ENCODE data around the gene ATOH8.

The ATOH8 gene, protein sequence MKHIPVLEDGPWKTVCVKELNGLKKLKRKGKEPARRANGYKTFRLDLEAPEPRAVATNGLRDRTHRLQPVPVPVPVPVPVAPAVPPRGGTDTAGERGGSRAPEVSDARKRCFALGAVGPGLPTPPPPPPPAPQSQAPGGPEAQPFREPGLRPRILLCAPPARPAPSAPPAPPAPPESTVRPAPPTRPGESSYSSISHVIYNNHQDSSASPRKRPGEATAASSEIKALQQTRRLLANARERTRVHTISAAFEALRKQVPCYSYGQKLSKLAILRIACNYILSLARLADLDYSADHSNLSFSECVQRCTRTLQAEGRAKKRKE

DNA sequence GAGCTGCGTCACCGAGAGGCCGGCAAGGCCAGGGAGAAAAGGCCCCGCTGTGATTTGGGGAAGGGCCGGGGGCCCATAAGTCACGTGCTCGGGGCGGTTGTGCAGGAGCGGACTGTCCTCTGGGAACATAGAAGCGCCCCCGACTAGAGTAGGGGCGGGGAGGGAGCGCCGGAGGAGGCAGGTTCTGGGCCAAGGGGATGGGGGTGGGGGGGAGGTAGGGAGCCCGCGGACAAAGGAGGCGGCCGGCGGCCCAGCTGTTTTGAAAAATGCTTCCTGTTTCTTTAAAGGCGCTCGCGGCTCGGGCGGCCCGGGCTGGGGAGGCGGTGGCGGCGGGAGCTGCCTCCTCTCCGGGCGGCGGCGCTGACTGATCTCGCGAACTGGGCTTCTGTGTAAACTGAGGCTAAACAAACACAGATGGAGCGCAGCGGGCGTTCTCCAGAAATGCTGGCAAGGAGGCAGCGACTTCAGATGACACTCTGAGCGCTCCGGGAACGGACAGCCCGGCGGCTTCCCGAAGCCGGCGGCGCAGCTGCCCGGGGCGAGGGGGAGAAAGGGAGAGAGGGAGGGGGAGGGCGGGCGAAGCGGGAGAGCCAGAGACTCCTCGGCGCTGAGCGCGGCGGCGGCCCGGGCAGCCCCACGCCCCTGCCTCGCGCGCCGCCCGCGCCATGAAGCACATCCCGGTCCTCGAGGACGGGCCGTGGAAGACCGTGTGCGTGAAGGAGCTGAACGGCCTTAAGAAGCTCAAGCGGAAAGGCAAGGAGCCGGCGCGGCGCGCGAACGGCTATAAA is at the start of gene ATOH8:
Gene ATOH8, plus strand, starts transcription at position 467 of the 788 bp plus-strand sequence. Its CDS starts 199 bp downstream, at position 666.
- TF ChIP-seq REST (IDR thresholded peaks at IDR 0.05; ENCODE audit: low read depth) (no peak), CREB1 (IDR thresholded peaks at IDR 0.05; ENCODE audit: low read depth) (no peak), TAF1 (IDR thresholded peaks at IDR 0.05; ENCODE audit: low read depth) (no peak), USF1 (IDR thresholded peaks at IDR 0.05) (peak; percentile 47), FOXM1 (IDR thresholded peaks at IDR 0.05; ENCODE audit: borderline replicate concordance, low read depth) (peak; percentile 56; the same call in 1 of the 2 replicates)

DNA sequence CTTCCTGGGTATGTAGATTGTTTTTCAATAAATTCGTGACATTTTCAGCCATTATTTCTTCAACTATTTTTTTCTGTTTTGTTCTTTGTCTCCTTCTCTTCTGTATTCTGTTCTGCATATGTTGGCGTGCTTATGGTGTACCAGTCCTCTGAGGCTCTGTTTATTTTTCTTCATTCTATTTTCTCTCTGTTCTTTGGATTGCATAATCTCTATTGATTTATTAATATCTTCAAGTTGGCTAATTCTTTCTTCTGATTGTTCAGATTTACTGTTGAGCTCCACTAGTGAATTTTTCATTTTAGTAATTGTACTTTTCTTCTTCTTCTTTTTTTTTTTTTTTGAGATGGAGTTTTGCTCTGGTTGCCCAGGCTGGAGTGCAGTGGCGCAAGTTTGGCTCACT is 49.8 kb upstream of the ATOH8 start:
- TF ChIP-seq RAD21 (IDR thresholded peaks at IDR 0.05; ENCODE audit: low read depth) (no peak), USF1 (IDR thresholded peaks at IDR 0.05) (no peak), TEAD4 (IDR thresholded peaks at IDR 0.05) (no peak), TAF1 (IDR thresholded peaks at IDR 0.05; ENCODE audit: low read depth) (no peak), NFIC (IDR thresholded peaks at IDR 0.05) (no peak), EP300 (IDR thresholded peaks at IDR 0.05; ENCODE audit: borderline replicate concordance) (no peak), CREB1 (IDR thresholded peaks at IDR 0.05; ENCODE audit: low read depth) (no peak), CEBPB (IDR thresholded peaks at IDR 0.05) (no peak), REST (IDR thresholded peaks at IDR 0.05; ENCODE audit: low read depth) (no peak), FOXM1 (IDR thresholded peaks at IDR 0.05; ENCODE audit: borderline replicate concordance, low read depth) (no peak)

DNA sequence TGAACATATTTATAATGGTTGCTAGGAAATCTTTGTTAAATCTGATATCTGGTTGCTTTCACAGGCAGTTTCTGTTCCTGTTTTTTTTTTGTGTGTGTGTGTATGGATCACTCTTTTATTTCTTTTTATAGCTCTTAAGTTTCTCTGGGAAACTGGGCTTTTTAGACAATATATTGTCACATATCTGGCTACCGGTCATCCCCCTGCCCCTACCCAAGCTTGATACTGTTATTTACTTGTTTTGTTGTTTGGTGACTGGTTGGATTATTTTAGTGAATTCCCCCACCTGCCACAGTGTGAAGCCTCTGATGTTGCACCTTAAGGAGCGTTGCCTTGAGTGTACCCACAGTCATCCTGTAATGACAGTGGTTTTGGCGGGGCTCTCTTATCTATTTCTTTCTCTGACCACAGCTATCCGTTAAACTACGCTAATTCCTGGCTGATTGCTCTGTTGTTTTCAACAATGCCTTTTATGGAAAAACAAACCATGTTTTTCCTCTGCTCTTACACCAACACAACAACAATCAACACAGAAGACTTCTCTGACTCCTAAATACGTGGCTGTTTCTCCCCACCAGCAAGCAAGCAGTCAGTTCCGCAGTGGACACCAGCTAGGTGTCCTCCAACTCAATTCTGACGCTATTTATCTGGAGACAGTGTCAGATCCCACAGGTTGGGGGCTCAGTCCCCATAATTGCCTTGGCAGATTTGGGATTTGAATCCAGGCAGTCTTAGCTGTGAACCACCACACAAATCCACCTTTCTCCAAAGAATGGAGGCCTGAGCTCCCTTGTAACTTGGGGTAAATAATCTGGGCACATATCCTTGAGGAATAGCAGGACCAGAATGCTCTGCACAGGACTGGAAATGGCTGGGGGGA is 48.8 kb upstream of the ATOH8 start:
- TF ChIP-seq EGR1 (IDR thresholded peaks at IDR 0.05) (no peak), YY1 (IDR thresholded peaks at IDR 0.05; ENCODE audit: low read depth) (no peak), REST (IDR thresholded peaks at IDR 0.05; ENCODE audit: low read depth) (no peak)

- TF ChIP-seq TAF1 (IDR thresholded peaks at IDR 0.05; ENCODE audit: low read depth), result no peak
- no peak for TF ChIP-seq YY1 (IDR thresholded peaks at IDR 0.05; ENCODE audit: low read depth)
- TF ChIP-seq RAD21 (IDR thresholded peaks at IDR 0.05; ENCODE audit: low read depth), result no peak
- TF ChIP-seq ZBTB7A (IDR thresholded peaks at IDR 0.05; ENCODE audit: low read depth), result no peak
- no peak for TF ChIP-seq USF1 (IDR thresholded peaks at IDR 0.05)
- no peak; the same call in 1 of the 2 replicates for TF ChIP-seq TCF12 (IDR thresholded peaks at IDR 0.05; ENCODE audit: low read depth)
- 0 out of 2 replicates have a peak, but pooled peaks have one; percentile 21 for TF ChIP-seq CREB1 (IDR thresholded peaks at IDR 0.05; ENCODE audit: low read depth)
- TF ChIP-seq NFIC (IDR thresholded peaks at IDR 0.05), result peak; percentile 24; the same call in 1 of the 2 replicates
- TF ChIP-seq, protein P1, sequence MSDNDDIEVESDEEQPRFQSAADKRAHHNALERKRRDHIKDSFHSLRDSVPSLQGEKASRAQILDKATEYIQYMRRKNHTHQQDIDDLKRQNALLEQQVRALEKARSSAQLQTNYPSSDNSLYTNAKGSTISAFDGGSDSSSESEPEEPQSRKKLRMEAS (IDR thresholded peaks at IDR 0.05), result no peak
- peak; percentile 64 for TF ChIP-seq EGR1 (IDR thresholded peaks at IDR 0.05)
- TF ChIP-seq CEBPB (IDR thresholded peaks at IDR 0.05), result peak; percentile 97
- peak; percentile 20; the same call in 1 of the 2 replicates for TF ChIP-seq EP300 (IDR thresholded peaks at IDR 0.05; ENCODE audit: borderline replicate concordance)
- TF ChIP-seq REST (IDR thresholded peaks at IDR 0.05; ENCODE audit: low read depth), result no peak
- TF ChIP-seq FOXM1 (IDR thresholded peaks at IDR 0.05; ENCODE audit: borderline replicate concordance, low read depth), result no peak
- peak; percentile 49; the same call in 1 of the 2 replicates for TF ChIP-seq TEAD4 (IDR thresholded peaks at IDR 0.05)
Measured at GRCh38 chr2:85705680-85706039, 48.1 kb upstream of the ATOH8 start.

All from Ishikawa (cell line).